Measurements from ENCODE around the gene DDX1. TPM values are rescaled to one million over a fixed set of nuclear protein-coding genes. Genes with fewer than 3 reads are reported as not detected.
"Not testable (repeated sequence)": the region's sequence is repeated elsewhere in the genome, so short reads cannot be mapped to it uniquely, and the experiment has no call there.

The DDX1 gene
- total and polyA plus RNA-seq, 2 donors (not counting 3 experiments of a cell fraction or from before 2014, with no cell fraction given): 41.2 to 117 TPM

DNA sequence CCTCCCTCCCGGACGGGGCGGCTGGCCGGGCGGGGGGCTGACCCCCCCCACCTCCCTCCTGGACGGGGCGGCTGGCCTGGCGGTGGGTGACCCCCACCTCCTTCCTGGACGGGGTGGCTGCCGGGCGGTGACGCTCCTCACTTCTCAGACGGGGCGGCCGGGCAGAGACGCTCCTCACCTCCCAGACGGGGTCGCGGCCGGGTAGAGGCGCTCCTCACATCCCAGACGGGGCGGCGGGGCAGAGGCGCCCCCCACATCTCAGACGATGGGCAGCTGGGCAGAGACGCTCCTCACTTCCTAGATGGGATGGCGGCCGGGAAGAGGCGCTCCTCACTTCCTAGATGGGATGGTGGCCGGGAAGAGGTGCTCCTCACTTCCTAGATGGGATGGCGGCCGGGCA is 20.4 kb downstream of the DDX1 start:
- H2AFZ ChIP-seq (ENCODE audit: low read depth, low read length); H3K4me2 ChIP-seq (ENCODE audit: insufficient read depth, low read length); H3K27me3 ChIP-seq (ENCODE audit: control insufficient read depth in 2 of 2, insufficient read depth in 2 of 2, low read length in 2 of 2); CTCF ChIA-PET; H3K9me1 ChIP-seq (replicated peaks; ENCODE audit: control insufficient read depth, extremely low read depth, insufficient read depth, low read length); H3K4me1 ChIP-seq (ENCODE audit: control insufficient read depth, extremely low read depth, insufficient read depth, low read length); intact Hi-C loops (cut with micrococcal nuclease); H3K27ac ChIP-seq (ENCODE audit: insufficient read depth, low read depth, low read length); DNase-seq (ENCODE audit: low read depth, low spot score); H3K9ac ChIP-seq (replicated peaks; ENCODE audit: extremely low read depth, insufficient read depth, low read length); POLR2A ChIA-PET; H3K79me2 ChIP-seq (ENCODE audit: control insufficient read depth, insufficient read depth, low read length); dilution Hi-C loops (cut with MboI; ENCODE audit: extremely low pct_ligation_motif_present, low sequenced_read_pairs); H4K20me1 ChIP-seq (replicated peaks; ENCODE audit: control insufficient read depth, extremely low read depth, insufficient read depth, low read length); H3K4me3 ChIP-seq (replicated peaks in 1 of 3; ENCODE audit: insufficient read depth in 1 of 3, low read depth in 1 of 3, low read length in 3 of 3); BruUV-seq (replicated peaks); FAIRE-seq; H3K9me3 ChIP-seq (replicated peaks; ENCODE audit: control insufficient read depth, insufficient read depth, low read length): not testable (repeated sequence)
- peaks cover 10 to 24% of the 10 kb centered on the region in 2 experiments for H3K36me3 ChIP-seq (ENCODE audit: control insufficient read depth in 2 of 2, extremely low read depth in 1 of 2, insufficient read depth in 2 of 2, low read length in 2 of 2)

DNA sequence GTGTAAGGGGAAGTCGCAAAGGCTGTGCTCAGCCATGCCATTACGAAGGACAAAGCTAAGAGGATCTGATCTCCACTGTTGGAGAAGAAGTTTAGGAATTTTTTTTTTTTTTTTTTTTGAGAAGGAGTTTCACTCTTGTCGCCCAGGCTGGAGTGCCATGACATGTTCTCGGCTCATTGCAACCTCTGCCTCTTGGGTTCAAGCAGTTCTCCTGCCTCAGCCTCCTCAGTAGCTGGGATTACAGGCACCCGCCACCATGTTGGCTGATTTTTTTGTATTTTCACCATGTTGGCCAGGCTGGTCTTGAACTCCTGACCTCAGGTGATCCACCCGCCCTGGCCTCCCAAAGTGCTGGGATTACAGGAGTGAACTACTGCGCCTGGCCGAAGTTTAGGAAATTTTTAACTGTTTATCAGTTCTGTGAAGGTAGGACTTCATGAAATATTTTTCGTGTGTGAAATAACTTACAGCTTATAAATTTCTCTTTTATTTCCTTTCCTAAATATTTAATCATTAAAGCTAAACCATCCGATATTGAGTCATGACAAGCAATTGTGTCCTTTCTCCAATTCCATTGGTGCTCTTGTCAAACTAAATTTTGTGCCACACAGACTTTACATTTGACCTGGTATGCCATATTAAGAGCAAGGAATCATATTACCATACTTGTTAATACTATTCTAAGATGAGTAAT is 22.2 kb downstream of the DDX1 start:
- no peak overlapping the region for H2AFZ ChIP-seq (ENCODE audit: low read depth, low read length)
- TF ChIP-seq FOS (IDR thresholded peaks at IDR 0.05; ENCODE audit: borderline replicate concordance, insufficient read depth, low read length) (no peak), POLR2A (IDR thresholded peaks at IDR 0.05; ENCODE audit: low read depth, low read length) (no peak), GATA2 (IDR thresholded peaks at IDR 0.05; ENCODE audit: insufficient read depth, insufficient read length, low read depth, low read length) (no peak), JUN (IDR thresholded peaks at IDR 0.05; ENCODE audit: borderline replicate concordance, insufficient read depth, insufficient read length, low read depth) (no peak), EZH2 (IDR thresholded peaks at IDR 0.05; ENCODE audit: borderline replicate concordance, low read depth, low read length, severe bottlenecking) (no peak)
- TF ChIP-seq, protein P1, sequence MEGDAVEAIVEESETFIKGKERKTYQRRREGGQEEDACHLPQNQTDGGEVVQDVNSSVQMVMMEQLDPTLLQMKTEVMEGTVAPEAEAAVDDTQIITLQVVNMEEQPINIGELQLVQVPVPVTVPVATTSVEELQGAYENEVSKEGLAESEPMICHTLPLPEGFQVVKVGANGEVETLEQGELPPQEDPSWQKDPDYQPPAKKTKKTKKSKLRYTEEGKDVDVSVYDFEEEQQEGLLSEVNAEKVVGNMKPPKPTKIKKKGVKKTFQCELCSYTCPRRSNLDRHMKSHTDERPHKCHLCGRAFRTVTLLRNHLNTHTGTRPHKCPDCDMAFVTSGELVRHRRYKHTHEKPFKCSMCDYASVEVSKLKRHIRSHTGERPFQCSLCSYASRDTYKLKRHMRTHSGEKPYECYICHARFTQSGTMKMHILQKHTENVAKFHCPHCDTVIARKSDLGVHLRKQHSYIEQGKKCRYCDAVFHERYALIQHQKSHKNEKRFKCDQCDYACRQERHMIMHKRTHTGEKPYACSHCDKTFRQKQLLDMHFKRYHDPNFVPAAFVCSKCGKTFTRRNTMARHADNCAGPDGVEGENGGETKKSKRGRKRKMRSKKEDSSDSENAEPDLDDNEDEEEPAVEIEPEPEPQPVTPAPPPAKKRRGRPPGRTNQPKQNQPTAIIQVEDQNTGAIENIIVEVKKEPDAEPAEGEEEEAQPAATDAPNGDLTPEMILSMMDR (IDR thresholded peaks at IDR 0.05; ENCODE audit: extremely low read depth in 1 of 2, insufficient read depth in 1 of 2, low read depth in 1 of 2, low read length in 2 of 2): no peak
- TF ChIP-seq, protein P2, sequence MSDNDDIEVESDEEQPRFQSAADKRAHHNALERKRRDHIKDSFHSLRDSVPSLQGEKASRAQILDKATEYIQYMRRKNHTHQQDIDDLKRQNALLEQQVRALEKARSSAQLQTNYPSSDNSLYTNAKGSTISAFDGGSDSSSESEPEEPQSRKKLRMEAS (IDR thresholded peaks at IDR 0.05; ENCODE audit: insufficient read depth, insufficient read length): no peak
- FAIRE-seq (no peak), DNase-seq (ENCODE audit: low read depth, low spot score) (no peak)
- no peaks in the 10 kb centered on the region for H4K20me1 ChIP-seq (replicated peaks; ENCODE audit: control insufficient read depth, extremely low read depth, insufficient read depth, low read length)
- dilution Hi-C loops (cut with MboI; ENCODE audit: extremely low pct_ligation_motif_present, low sequenced_read_pairs) (no loop called here), intact Hi-C loops (cut with micrococcal nuclease) (no loop called here)
- H3K9me1 ChIP-seq (replicated peaks; ENCODE audit: control insufficient read depth, extremely low read depth, insufficient read depth, low read length): no peaks in the 10 kb centered on the region
- H3K36me3 ChIP-seq (ENCODE audit: control insufficient read depth in 2 of 2, extremely low read depth in 1 of 2, insufficient read depth in 2 of 2, low read length in 2 of 2): peaks cover 14 to 20% of the 10 kb centered on the region in 2 experiments
- no TSS peak for BruUV-seq (replicated peaks)
- H3K4me2 ChIP-seq (ENCODE audit: insufficient read depth, low read length): no peak overlapping the region
- CTCF ChIA-PET: no interaction called here
- peaks cover 7% of the 10 kb centered on the region for H3K4me1 ChIP-seq (ENCODE audit: control insufficient read depth, extremely low read depth, insufficient read depth, low read length)
- no peaks in the 10 kb centered on the region for H3K79me2 ChIP-seq (ENCODE audit: control insufficient read depth, insufficient read depth, low read length)
- H3K4me3 ChIP-seq (replicated peaks in 1 of 3; ENCODE audit: insufficient read depth in 1 of 3, low read depth in 1 of 3, low read length in 3 of 3): no peak overlapping the region
- H3K9ac ChIP-seq (replicated peaks; ENCODE audit: extremely low read depth, insufficient read depth, low read length): no peak overlapping the region
- H3K27me3 ChIP-seq (ENCODE audit: control insufficient read depth in 2 of 2, insufficient read depth in 2 of 2, low read length in 2 of 2): no peaks in the 10 kb centered on the region
- POLR2A ChIA-PET: interaction anchor here (1.2 kb wide), 1 partner anchor 8 kb away, joined by 3 read pairs; no protein-coding TSS in a partner anchor
- H3K9me3 ChIP-seq (replicated peaks; ENCODE audit: control insufficient read depth, insufficient read depth, low read length): no peaks in the 10 kb centered on the region
- no peak overlapping the region for H3K27ac ChIP-seq (ENCODE audit: insufficient read depth, low read depth, low read length)

Measured in endothelial cell of umbilical vein (primary cell).